IMR-90 (cell line): Measurements from ENCODE around the gene TPSG1. TPM values are rescaled to one million over a fixed set of nuclear protein-coding genes. Genes with fewer than 3 reads are reported as not detected.

Experiments used
- ATAC-seq: fragments of 200-7000 bp; cut with Tn5 transposase; 2 replicates; pipeline ENCODE4 v1.9.1; 2020; ENCODE audit warnings: low read depth, mild to moderate bottlenecking, moderate library complexity
- BruUV-seq: library from RNA; stranded (reverse); fragments of 400-500 nt; replicated peaks from 2 replicates; lab custom pipeline; 2021; lab: Mats Ljungman, UMichigan
- CTCF ChIA-PET: fragments of 300-600 bp; formaldehyde crosslinking; extraction: SDS; loops from one replicate; lab custom pipeline; 2021; ENCODE audit warnings: antibody characterized with exemption; lab: Yijun Ruan, JAX
- POLR2A ChIA-PET: fragments of 300-600 bp; sonication (Branson Sonifier 250); formaldehyde crosslinking; loops from one replicate; lab custom pipeline; 2022; ENCODE audit warnings: antibody characterized with exemption; ENCODE audit not compliant: unreplicated experiment; lab: Charles Lee
- DNase-seq: peaks from one replicate; pipeline ENCODE4 v3.0.0; 2013
- H2AFZ ChIP-seq: replicated peaks from 2 replicates; pipeline ENCODE3; 2013; ENCODE audit warnings: low read length, mild to moderate bottlenecking; ENCODE audit not compliant: poor library complexity
- H2AK5ac ChIP-seq: 2 replicates; pipeline ENCODE4 v1.6.1; 2013; ENCODE audit warnings: low read depth, low read length, inconsistent platforms
- H2AK9ac ChIP-seq: replicated peaks from 2 replicates; pipeline ENCODE3; 2013; ENCODE audit warnings: mild to moderate bottlenecking, low read depth, low read length, moderate library complexity; ENCODE audit not compliant: poor library complexity
- H2BK120ac ChIP-seq: 2 replicates; pipeline ENCODE4 v1.6.1; 2013; ENCODE audit warnings: low read depth, low read length, inconsistent platforms
- H2BK15ac ChIP-seq: 3 replicates; pipeline ENCODE4 v1.6.1; 2013; ENCODE audit warnings: low read depth, low read length, inconsistent platforms
- H2BK20ac ChIP-seq: 2 replicates; pipeline ENCODE4 v1.6.1; 2013; ENCODE audit warnings: low read depth, mild to moderate bottlenecking, inconsistent platforms, low read length, moderate library complexity
- H2BK5ac ChIP-seq: 2 replicates; pipeline ENCODE4 v1.6.1; 2013; ENCODE audit warnings: mild to moderate bottlenecking, low read depth, low read length, inconsistent platforms; ENCODE audit not compliant: poor library complexity, severe bottlenecking
- H3K14ac ChIP-seq: replicated peaks from 2 replicates; pipeline ENCODE4 v1.6.1; 2013; ENCODE audit warnings: low read depth, low read length, inconsistent platforms
- H3K18ac ChIP-seq: 2 replicates; pipeline ENCODE4 v1.6.1; 2013; ENCODE audit warnings: low read depth, low read length, control low read depth
- H3K23ac ChIP-seq: 2 replicates; pipeline ENCODE4 v1.6.1; 2013; ENCODE audit warnings: low read depth, low read length, inconsistent platforms
- H3K27ac ChIP-seq: 2 replicates; pipeline ENCODE4 v1.5.1; 2013; ENCODE audit warnings: mild to moderate bottlenecking, control low read depth, low read length; ENCODE audit not compliant: insufficient read depth
- H3K27me3 ChIP-seq: 2 replicates; pipeline ENCODE4 v1.6.1; 2013; ENCODE audit warnings: low read length; ENCODE audit not compliant: control insufficient read depth, insufficient read depth
- H3K36me3 ChIP-seq: 2 replicates; pipeline ENCODE4 v1.6.1; 2013; ENCODE audit warnings: low read length, mixed read lengths; ENCODE audit not compliant: control insufficient read depth, insufficient read depth
- H3K4ac ChIP-seq: 2 replicates; pipeline ENCODE4 v1.6.1; 2013; ENCODE audit warnings: low read depth, low read length, inconsistent platforms
- H3K4me1 ChIP-seq: 2 replicates; pipeline ENCODE4 v1.6.1; 2013; ENCODE audit warnings: low read length, mixed read lengths; ENCODE audit not compliant: control insufficient read depth, insufficient read depth
- H3K4me2 ChIP-seq: 2 replicates; pipeline ENCODE4 v1.6.1; 2013; ENCODE audit warnings: low read depth, mild to moderate bottlenecking, control low read depth, low read length, moderate library complexity
- H3K4me3 ChIP-seq: 2 replicates; pipeline ENCODE4 v1.5.1; 2013; ENCODE audit warnings: low read depth, mild to moderate bottlenecking, control low read depth, low read length, moderate library complexity; ENCODE audit not compliant: insufficient read depth
- H3K56ac ChIP-seq: 2 replicates; pipeline ENCODE4 v1.6.1; 2013; ENCODE audit warnings: low read length, inconsistent platforms; ENCODE audit not compliant: insufficient read depth; ENCODE audit errors: extremely low read depth
- H3K79me1 ChIP-seq, 2 experiments: 2 replicates each; pipeline ENCODE4 v1.6.1; 2013; ENCODE audit warnings: low read length in 2 of 2, inconsistent platforms in 1 of 2, low read depth in 1 of 2
- H3K9ac ChIP-seq: 2 replicates; pipeline ENCODE4 v1.6.1; 2013; ENCODE audit warnings: low read depth, low read length, control low read depth
- H3K9me1 ChIP-seq: 2 replicates; pipeline ENCODE4 v1.6.1; 2013; ENCODE audit warnings: low read length, inconsistent platforms; ENCODE audit not compliant: insufficient read depth
- H3K9me3 ChIP-seq: 2 replicates; pipeline ENCODE4 v1.6.1; 2013; ENCODE audit warnings: low read length; ENCODE audit not compliant: control insufficient read depth, insufficient read depth
- H4K20me1 ChIP-seq: 2 replicates; pipeline ENCODE4 v1.6.1; 2013; ENCODE audit warnings: low read length, inconsistent platforms; ENCODE audit not compliant: insufficient read depth
- H4K5ac ChIP-seq: 2 replicates; pipeline ENCODE4 v1.6.1; 2013; ENCODE audit warnings: mild to moderate bottlenecking, low read depth, low read length, control low read depth
- H4K8ac ChIP-seq, 2 experiments: 2 replicates each; pipeline ENCODE4 v1.6.1; 2013; ENCODE audit warnings: low read depth in 2 of 2, low read length in 2 of 2, control low read depth in 1 of 2, inconsistent platforms in 1 of 2
- H4K91ac ChIP-seq: 2 replicates; pipeline ENCODE4 v1.6.1; 2013; ENCODE audit warnings: low read depth, low read length, inconsistent platforms; ENCODE audit not compliant: insufficient read depth
- BHLHE40 ChIP-seq: fragments of 150-350 bp; IDR thresholded peaks from 2 replicates; pipeline ENCODE4 v1.6.1; 2016; ENCODE audit warnings: mild to moderate bottlenecking, low read depth, low read length
- CHD1 ChIP-seq: IDR thresholded peaks from 2 replicates; pipeline ENCODE4 v1.6.1; 2012; ENCODE audit warnings: low read depth, low read length, improper control_type of control experiment
- FOS ChIP-seq: fragments of 150-350 bp; IDR thresholded peaks from 2 replicates; pipeline ENCODE4 v1.6.1; 2016; ENCODE audit warnings: low read depth, low read length
- MAFK ChIP-seq: IDR thresholded peaks from 2 replicates; pipeline ENCODE4 v1.6.1; 2012; ENCODE audit warnings: low read depth, low read length, improper control_type of control experiment
- MAZ ChIP-seq: IDR thresholded peaks from 2 replicates; pipeline ENCODE4 v1.6.1; 2012; ENCODE audit warnings: low read depth, mild to moderate bottlenecking, low read length, improper control_type of control experiment, moderate library complexity, borderline replicate concordance
- MXI1 ChIP-seq: IDR thresholded peaks from 2 replicates; pipeline ENCODE4 v1.6.1; 2012; ENCODE audit warnings: low read depth, mild to moderate bottlenecking, low read length, moderate library complexity, borderline replicate concordance
- NFE2L2 ChIP-seq: fragments of 150-350 bp; IDR thresholded peaks from 2 replicates; pipeline ENCODE4 v1.6.1; 2016; ENCODE audit warnings: low read depth, mild to moderate bottlenecking, low read length
- POLR2A ChIP-seq: IDR thresholded peaks from 2 replicates; pipeline ENCODE4 v1.6.1; 2012; ENCODE audit warnings: mild to moderate bottlenecking, low read depth, low read length
- RAD21 ChIP-seq: IDR thresholded peaks from 2 replicates; pipeline ENCODE4 v1.6.1; 2012; ENCODE audit warnings: low read length, improper control_type of control experiment
- RCOR1 ChIP-seq: IDR thresholded peaks from 2 replicates; pipeline ENCODE4 v1.6.1; 2012; ENCODE audit warnings: mild to moderate bottlenecking, low read length, improper control_type of control experiment; ENCODE audit not compliant: insufficient replicate concordance
- RFX5 ChIP-seq: IDR thresholded peaks from 2 replicates; pipeline ENCODE4 v1.8.0; 2012; ENCODE audit warnings: low read depth, mild to moderate bottlenecking, low read length, moderate library complexity
- SMC3 ChIP-seq: fragments of 150-350 bp; IDR thresholded peaks from 2 replicates; pipeline ENCODE4 v1.6.1; 2016; ENCODE audit warnings: low read depth, mild to moderate bottlenecking, antibody characterized with exemption, low read length, moderate library complexity
- WGBS, 2 experiments: methylation state at CpG; one replicate each; pipeline versions ENCODE4 v1.1.5 to v1.1.7; 2013; ENCODE audit warnings: missing lambda C conversion rate in 2 of 2; ENCODE audit not compliant: insufficient read length in 1 of 2; ENCODE audit errors: extremely low coverage in 2 of 2; 5-methylcytosine and 5-hydroxymethylcytosine counted together
- dilution Hi-C: fragments of 300-500 bp; cut with HindIII; formaldehyde crosslinking; loops from one replicate; pipeline ENCODE4 v1.14.3; 2018; ENCODE audit warnings: low sequenced_read_pairs; ENCODE audit not compliant: unreplicated experiment
- in situ Hi-C: fragments of 300-500 bp; cut with MboI; formaldehyde crosslinking; loops from 3 replicates; pipeline ENCODE4 v1.14.3; 2019; ENCODE audit warnings: low sequenced_read_pairs, inconsistent platforms, mixed read lengths
- intact Hi-C: fragments of 100-400 bp; cut with micrococcal nuclease; formaldehyde crosslinking; loops from 2 replicates; pipeline ENCODE4 v1.10.0; 2022
- polyA plus RNA-seq, 3 experiments: library from polyadenylated mRNA; depleted of rRNA; stranded (reverse); fragments of >200 nt; gene quantifications; 2 replicates each; pipeline ENCODE4 v1.2.3, GENCODE V29; 2012; ENCODE audit warnings: low replicate concordance in 1 of 3
- total RNA-seq: library from RNA; depleted of rRNA; stranded (reverse); fragments of >200 nt; gene quantifications from 2 replicates; pipeline ENCODE4 v1.2.3, GENCODE V29; 2012
- TF ChIP-seq, protein P1 (sequence below): fragments of 150-350 bp; IDR thresholded peaks from 2 replicates; pipeline ENCODE4 v1.6.1; 2017; ENCODE audit warnings: mild to moderate bottlenecking, antibody characterized with exemption, low read length, low read depth
- TF ChIP-seq, protein P2 (sequence below): fragments of 150-350 bp; IDR thresholded peaks from 2 replicates; pipeline ENCODE4 v1.6.1; 2016; ENCODE audit warnings: low read depth, mild to moderate bottlenecking, low read length, moderate library complexity, borderline replicate concordance

Gene TPSG1
- total and polyA plus RNA-seq, 2 of the 4 experiments (the other 2 are of a cell fraction) = not detected

DNA sequence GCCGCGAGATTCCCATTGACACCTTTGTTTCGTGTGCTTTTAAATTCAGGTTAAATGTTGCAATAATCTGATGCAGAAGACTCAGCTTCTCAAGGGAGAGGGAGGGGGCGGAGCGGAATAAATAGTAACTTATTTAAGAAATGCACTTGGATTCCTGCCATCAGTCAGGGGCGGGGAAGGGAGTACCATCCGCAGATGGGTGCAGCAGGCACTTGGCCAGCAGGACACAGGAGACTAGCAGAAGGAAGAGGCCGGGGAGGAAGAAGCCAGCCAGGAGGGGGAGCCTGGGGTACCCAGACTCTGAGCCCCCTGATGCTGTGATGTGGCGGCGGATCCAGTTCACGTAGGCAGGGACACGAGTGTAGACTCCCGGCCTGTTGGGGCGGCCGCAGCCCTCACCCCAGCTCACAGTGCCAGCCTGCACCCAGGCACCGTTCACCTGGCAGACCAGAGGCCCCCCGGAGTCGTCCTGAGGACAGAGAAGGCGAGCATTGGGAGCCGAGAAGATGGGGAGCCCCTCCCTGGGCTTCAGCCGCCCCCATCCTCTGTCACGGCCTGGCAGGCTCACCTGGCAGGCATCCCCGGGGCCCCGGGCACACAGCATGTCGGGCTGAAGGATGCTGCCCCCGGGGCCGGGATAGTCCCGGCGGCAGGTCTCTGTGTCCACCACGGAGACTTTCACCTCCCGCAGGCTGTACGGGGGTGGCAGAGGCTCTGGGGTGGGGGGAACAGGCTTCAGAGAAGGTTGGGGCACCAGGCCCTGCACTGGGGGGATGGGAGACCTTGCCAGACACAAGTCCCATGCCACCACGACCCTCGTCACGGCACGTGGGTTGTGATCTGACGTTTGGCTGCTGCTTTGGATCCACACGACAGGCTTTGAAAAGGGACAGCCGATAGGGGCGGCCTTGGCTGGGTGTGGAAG, 3.2 kb downstream of the TPSG1 start:
- Histone ChIP-seq H3K56ac (no peak overlapping the region), H3K9me3 (no peaks in the 10 kb centered on the region), H4K20me1 (no peaks in the 10 kb centered on the region), H2BK120ac (no peak overlapping the region), H2BK15ac (no peak overlapping the region), H3K18ac (no peak overlapping the region), H3K27me3 (no peaks in the 10 kb centered on the region; the same call in 1 of the 2 replicates), H3K23ac (no peak overlapping the region), H2BK20ac (no peak overlapping the region), H4K5ac (no peak overlapping the region), H2AK5ac (no peak overlapping the region), H4K91ac (no peak overlapping the region), H3K9me1 (no peaks in the 10 kb centered on the region), H3K14ac (no peak overlapping the region), H3K4me2 (no peak overlapping the region), H3K4me1 (no peaks in the 10 kb centered on the region), H4K8ac (no peak overlapping the region), H2AK9ac (no peak overlapping the region), H3K79me1 (no peaks in the 10 kb centered on the region), H3K36me3 (peaks cover 2% of the 10 kb centered on the region; the same call in 1 of the 2 replicates), H3K4me3 (no peak overlapping the region), H2BK5ac (no peak overlapping the region), H3K9ac (no peak overlapping the region), H3K4ac (no peak overlapping the region), H3K27ac (no peak overlapping the region), H2AFZ (no peak overlapping the region)
- no TSS peak for BruUV-seq
- ChIA-PET CTCF (no interaction called here), POLR2A (no interaction called here)
- intact Hi-C loops = no loop called here
- dilution Hi-C loops = no loop called here
- DNase-seq (no peak), ATAC-seq (no peak)
- 71% methylated on average over 10 of the region's 40 CpGs; no CpG with 5 or more reads in 1 of the 2 experiments for WGBS, 2 experiments
- in situ Hi-C loops = loop anchor here (25.0 kb wide), 1 partner anchor 410 kb away; the partner anchor contains the start of gene GNG13
- TF ChIP-seq SMC3 = no peak
- TF ChIP-seq RCOR1 = no peak
- no peak for TF ChIP-seq BHLHE40
- TF ChIP-seq CHD1 = no peak
- TF ChIP-seq, protein P1, sequence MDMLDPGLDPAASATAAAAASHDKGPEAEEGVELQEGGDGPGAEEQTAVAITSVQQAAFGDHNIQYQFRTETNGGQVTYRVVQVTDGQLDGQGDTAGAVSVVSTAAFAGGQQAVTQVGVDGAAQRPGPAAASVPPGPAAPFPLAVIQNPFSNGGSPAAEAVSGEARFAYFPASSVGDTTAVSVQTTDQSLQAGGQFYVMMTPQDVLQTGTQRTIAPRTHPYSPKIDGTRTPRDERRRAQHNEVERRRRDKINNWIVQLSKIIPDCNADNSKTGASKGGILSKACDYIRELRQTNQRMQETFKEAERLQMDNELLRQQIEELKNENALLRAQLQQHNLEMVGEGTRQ = no peak
- TF ChIP-seq RAD21 = no peak
- no peak for TF ChIP-seq MXI1
- no peak for TF ChIP-seq MAFK
- TF ChIP-seq FOS = no peak
- TF ChIP-seq NFE2L2 = no peak
- TF ChIP-seq POLR2A = no peak
- no peak for TF ChIP-seq RFX5
- TF ChIP-seq, protein P2, sequence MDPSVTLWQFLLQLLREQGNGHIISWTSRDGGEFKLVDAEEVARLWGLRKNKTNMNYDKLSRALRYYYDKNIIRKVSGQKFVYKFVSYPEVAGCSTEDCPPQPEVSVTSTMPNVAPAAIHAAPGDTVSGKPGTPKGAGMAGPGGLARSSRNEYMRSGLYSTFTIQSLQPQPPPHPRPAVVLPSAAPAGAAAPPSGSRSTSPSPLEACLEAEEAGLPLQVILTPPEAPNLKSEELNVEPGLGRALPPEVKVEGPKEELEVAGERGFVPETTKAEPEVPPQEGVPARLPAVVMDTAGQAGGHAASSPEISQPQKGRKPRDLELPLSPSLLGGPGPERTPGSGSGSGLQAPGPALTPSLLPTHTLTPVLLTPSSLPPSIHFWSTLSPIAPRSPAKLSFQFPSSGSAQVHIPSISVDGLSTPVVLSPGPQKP = no peak
- no peak for TF ChIP-seq MAZ
